ENCODE results near the gene IL1RAP.

The IL1RAP gene

DNA sequence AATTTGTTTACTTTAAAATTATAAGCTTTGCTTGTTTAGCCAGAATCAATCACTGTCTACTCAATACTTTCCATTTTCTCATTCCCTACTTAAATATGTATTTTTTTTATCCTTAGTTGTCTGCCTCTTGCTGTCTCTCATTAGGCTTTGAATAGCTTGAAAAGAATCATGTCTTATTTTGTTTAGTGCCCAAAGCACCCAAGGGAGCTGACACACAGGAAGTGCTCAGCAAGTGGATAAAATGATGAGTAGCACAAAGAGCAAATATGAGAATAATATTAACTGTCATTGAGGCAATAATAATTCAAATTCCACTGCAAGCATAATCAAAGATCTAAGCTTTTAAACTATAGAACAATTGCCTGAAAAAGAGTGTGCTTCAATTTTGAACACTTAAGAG is 19.0 kb upstream of the IL1RAP start:
- Histone ChIP-seq H3K4me3 (ENCODE audit: low read length, poor library complexity, severe bottlenecking) (no peak overlapping the region), H2AFZ (ENCODE audit: low read length) (no peak overlapping the region), H3F3A (ENCODE audit: low read depth) (no peaks in the 10 kb centered on the region), H3K9me2 (replicated peaks; ENCODE audit: low read depth, low read length) (no peaks in the 10 kb centered on the region), H3K36me3 (ENCODE audit: insufficient read depth, low read length) (no peaks in the 10 kb centered on the region), H3K79me2 (ENCODE audit: insufficient read depth, low read length) (no peaks in the 10 kb centered on the region), H4K20me1 (ENCODE audit: insufficient read depth, low read length, poor library complexity, severe bottlenecking) (no peaks in the 10 kb centered on the region), H3K27me3 (ENCODE audit: insufficient read depth, low read length, poor library complexity, severe bottlenecking) (peaks cover 95% of the 10 kb centered on the region), H3K9ac (ENCODE audit: low read depth, low read length, poor library complexity, severe bottlenecking) (no peak overlapping the region), H3K4me1 (ENCODE audit: insufficient read depth, low read length, poor library complexity, severe bottlenecking) (no peaks in the 10 kb centered on the region), H3K9me3 (ENCODE audit: insufficient read depth, low read depth, low read length) (no peaks in the 10 kb centered on the region), H3K4me2 (ENCODE audit: low read depth, low read length, poor library complexity, severe bottlenecking) (no peak overlapping the region)
- TF ChIP-seq EZH2phosphoT487 (IDR thresholded peaks at IDR 0.05; ENCODE audit: borderline replicate concordance), result no peak
- TF ChIP-seq, protein P1, sequence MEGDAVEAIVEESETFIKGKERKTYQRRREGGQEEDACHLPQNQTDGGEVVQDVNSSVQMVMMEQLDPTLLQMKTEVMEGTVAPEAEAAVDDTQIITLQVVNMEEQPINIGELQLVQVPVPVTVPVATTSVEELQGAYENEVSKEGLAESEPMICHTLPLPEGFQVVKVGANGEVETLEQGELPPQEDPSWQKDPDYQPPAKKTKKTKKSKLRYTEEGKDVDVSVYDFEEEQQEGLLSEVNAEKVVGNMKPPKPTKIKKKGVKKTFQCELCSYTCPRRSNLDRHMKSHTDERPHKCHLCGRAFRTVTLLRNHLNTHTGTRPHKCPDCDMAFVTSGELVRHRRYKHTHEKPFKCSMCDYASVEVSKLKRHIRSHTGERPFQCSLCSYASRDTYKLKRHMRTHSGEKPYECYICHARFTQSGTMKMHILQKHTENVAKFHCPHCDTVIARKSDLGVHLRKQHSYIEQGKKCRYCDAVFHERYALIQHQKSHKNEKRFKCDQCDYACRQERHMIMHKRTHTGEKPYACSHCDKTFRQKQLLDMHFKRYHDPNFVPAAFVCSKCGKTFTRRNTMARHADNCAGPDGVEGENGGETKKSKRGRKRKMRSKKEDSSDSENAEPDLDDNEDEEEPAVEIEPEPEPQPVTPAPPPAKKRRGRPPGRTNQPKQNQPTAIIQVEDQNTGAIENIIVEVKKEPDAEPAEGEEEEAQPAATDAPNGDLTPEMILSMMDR (conservative IDR thresholded peaks at IDR 0.05; ENCODE audit: low read length), result no peak

DNA sequence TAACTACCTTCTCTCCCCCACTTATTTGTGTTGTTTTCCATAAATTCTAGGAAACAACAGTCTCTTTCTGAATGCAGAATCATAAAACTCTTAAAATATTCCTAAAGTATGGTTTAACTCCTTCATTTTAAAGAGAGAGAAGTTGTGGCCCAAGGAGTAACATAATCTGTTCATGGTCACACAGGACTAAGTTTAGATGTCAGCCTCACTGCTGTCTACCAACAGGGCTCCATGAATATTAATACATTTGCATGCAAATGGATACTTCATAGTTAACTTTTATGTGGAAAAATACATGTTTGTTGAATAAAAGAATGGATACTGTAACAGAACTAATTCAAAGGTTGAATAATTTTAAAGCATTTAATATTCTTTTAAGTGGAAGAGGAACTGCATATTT is 18.5 kb upstream of the IL1RAP start:
- Histone ChIP-seq H3K9ac (ENCODE audit: low read depth, low read length, poor library complexity, severe bottlenecking) (no peak overlapping the region), H3K9me2 (replicated peaks; ENCODE audit: low read depth, low read length) (no peaks in the 10 kb centered on the region), H3K4me2 (ENCODE audit: low read depth, low read length, poor library complexity, severe bottlenecking) (no peak overlapping the region), H3K79me2 (ENCODE audit: insufficient read depth, low read length) (no peaks in the 10 kb centered on the region), H3F3A (ENCODE audit: low read depth) (no peaks in the 10 kb centered on the region), H2AFZ (ENCODE audit: low read length) (no peak overlapping the region), H3K27me3 (ENCODE audit: insufficient read depth, low read length, poor library complexity, severe bottlenecking) (peaks cover 93% of the 10 kb centered on the region), H3K36me3 (ENCODE audit: insufficient read depth, low read length) (no peaks in the 10 kb centered on the region), H4K20me1 (ENCODE audit: insufficient read depth, low read length, poor library complexity, severe bottlenecking) (no peaks in the 10 kb centered on the region), H3K9me3 (ENCODE audit: insufficient read depth, low read depth, low read length) (no peaks in the 10 kb centered on the region), H3K4me1 (ENCODE audit: insufficient read depth, low read length, poor library complexity, severe bottlenecking) (no peaks in the 10 kb centered on the region), H3K4me3 (ENCODE audit: low read length, poor library complexity, severe bottlenecking) (no peak overlapping the region)
- TF ChIP-seq, protein P1 (conservative IDR thresholded peaks at IDR 0.05; ENCODE audit: low read length), result no peak
- no peak for TF ChIP-seq EZH2phosphoT487 (IDR thresholded peaks at IDR 0.05; ENCODE audit: borderline replicate concordance)

DNA sequence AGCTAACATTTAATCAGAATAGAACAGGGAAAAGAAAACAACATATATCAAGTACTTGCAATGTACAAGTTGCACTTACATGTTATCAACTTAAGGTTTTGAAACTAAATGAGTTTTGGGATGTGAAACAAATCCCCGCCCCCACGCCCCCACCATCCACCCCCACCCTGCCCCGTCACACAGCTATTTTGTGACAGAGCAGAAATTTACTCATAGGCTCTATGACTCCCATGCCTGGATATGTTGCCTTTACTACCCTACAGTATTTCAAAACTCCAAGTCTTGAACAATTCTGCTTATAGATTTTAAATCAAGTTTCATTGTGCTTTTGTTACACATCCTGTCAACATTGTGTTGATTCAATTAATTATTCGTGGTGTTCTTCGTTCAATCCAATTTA is 18.1 kb upstream of the IL1RAP start:
- H3K36me3 ChIP-seq (ENCODE audit: insufficient read depth, low read length), result no peaks in the 10 kb centered on the region
- H2AFZ ChIP-seq (ENCODE audit: low read length), result no peak overlapping the region
- H3K9me3 ChIP-seq (ENCODE audit: insufficient read depth, low read depth, low read length), result no peaks in the 10 kb centered on the region
- TF ChIP-seq EZH2phosphoT487 (IDR thresholded peaks at IDR 0.05; ENCODE audit: borderline replicate concordance), result no peak
- TF ChIP-seq, protein P1 (conservative IDR thresholded peaks at IDR 0.05; ENCODE audit: low read length), result no peak
- H3K4me1 ChIP-seq (ENCODE audit: insufficient read depth, low read length, poor library complexity, severe bottlenecking), result no peaks in the 10 kb centered on the region
- no peak overlapping the region for H3K9ac ChIP-seq (ENCODE audit: low read depth, low read length, poor library complexity, severe bottlenecking)
- H3K79me2 ChIP-seq (ENCODE audit: insufficient read depth, low read length), result no peaks in the 10 kb centered on the region
- H3K9me2 ChIP-seq (replicated peaks; ENCODE audit: low read depth, low read length), result no peaks in the 10 kb centered on the region
- no peaks in the 10 kb centered on the region for H3F3A ChIP-seq (ENCODE audit: low read depth)
- H4K20me1 ChIP-seq (ENCODE audit: insufficient read depth, low read length, poor library complexity, severe bottlenecking), result no peaks in the 10 kb centered on the region
- H3K4me2 ChIP-seq (ENCODE audit: low read depth, low read length, poor library complexity, severe bottlenecking), result no peak overlapping the region
- peaks cover 88% of the 10 kb centered on the region for H3K27me3 ChIP-seq (ENCODE audit: insufficient read depth, low read length, poor library complexity, severe bottlenecking)
- H3K4me3 ChIP-seq (ENCODE audit: low read length, poor library complexity, severe bottlenecking), result no peak overlapping the region
